Measurements from ENCODE around the gene TRMT2A. TPM values are rescaled to one million over a fixed set of nuclear protein-coding genes. Genes with fewer than 3 reads are reported as not detected.

The TRMT2A gene
- total RNA-seq, 3 donors from 2014 or later (not counting 1 experiment from before 2014, with no cell fraction given), result 86.4 to 104 (median 86.5) TPM

DNA sequence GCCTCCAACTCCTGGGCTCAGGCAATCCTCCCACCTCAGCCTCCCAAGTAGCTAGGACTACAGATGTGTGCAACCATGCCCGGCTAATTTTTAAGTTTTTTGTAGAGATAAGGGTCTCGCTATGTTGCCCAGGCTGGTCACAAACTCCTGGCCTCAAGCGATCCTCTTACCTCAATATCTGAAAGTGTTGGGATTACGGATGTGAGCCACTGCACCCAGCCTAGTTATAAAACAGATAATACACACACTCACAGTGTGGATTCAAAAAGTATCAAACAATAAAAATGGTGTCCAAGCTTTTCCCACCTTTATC is 34.2 kb upstream of the TRMT2A start:
- Histone ChIP-seq H3K27ac (ENCODE audit: low read length) (no peak overlapping the region), H3K36me3 (ENCODE audit: control insufficient read depth, insufficient read depth, low read length) (no peaks in the 10 kb centered on the region), H3K4me3 (ENCODE audit: low read length) (no peak overlapping the region), H3K9me3 (ENCODE audit: control insufficient read depth, insufficient read depth, low read length) (no peaks in the 10 kb centered on the region), H3K4me1 (ENCODE audit: control insufficient read depth, insufficient read depth, low read length) (peaks cover 14% of the 10 kb centered on the region), H3K27me3 (ENCODE audit: control insufficient read depth, insufficient read depth, low read length) (peaks cover 2% of the 10 kb centered on the region)
- no peaks in the 10 kb centered on the region for H3K4me1 Mint-ChIP-seq
- H3K27ac Mint-ChIP-seq, result no peak overlapping the region
- intact Hi-C loops (cut with micrococcal nuclease), result no loop called here
- H3K4me3 Mint-ChIP-seq, result no peak overlapping the region
- no peak for DNase-seq
- ATAC-seq, result no peak
- no peaks in the 10 kb centered on the region for H3K27me3 Mint-ChIP-seq (ENCODE audit: low read depth in 2 of 2)
- no peaks in the 10 kb centered on the region for H3K9me3 Mint-ChIP-seq
- no peaks in the 10 kb centered on the region for H3K36me3 Mint-ChIP-seq
- TF ChIP-seq, protein P1, sequence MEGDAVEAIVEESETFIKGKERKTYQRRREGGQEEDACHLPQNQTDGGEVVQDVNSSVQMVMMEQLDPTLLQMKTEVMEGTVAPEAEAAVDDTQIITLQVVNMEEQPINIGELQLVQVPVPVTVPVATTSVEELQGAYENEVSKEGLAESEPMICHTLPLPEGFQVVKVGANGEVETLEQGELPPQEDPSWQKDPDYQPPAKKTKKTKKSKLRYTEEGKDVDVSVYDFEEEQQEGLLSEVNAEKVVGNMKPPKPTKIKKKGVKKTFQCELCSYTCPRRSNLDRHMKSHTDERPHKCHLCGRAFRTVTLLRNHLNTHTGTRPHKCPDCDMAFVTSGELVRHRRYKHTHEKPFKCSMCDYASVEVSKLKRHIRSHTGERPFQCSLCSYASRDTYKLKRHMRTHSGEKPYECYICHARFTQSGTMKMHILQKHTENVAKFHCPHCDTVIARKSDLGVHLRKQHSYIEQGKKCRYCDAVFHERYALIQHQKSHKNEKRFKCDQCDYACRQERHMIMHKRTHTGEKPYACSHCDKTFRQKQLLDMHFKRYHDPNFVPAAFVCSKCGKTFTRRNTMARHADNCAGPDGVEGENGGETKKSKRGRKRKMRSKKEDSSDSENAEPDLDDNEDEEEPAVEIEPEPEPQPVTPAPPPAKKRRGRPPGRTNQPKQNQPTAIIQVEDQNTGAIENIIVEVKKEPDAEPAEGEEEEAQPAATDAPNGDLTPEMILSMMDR (IDR thresholded peaks at IDR 0.05), result no peak
- 92% methylated on average over 3 of the region's 4 CpGs for WGBS (ENCODE audit: insufficient coverage)

DNA sequence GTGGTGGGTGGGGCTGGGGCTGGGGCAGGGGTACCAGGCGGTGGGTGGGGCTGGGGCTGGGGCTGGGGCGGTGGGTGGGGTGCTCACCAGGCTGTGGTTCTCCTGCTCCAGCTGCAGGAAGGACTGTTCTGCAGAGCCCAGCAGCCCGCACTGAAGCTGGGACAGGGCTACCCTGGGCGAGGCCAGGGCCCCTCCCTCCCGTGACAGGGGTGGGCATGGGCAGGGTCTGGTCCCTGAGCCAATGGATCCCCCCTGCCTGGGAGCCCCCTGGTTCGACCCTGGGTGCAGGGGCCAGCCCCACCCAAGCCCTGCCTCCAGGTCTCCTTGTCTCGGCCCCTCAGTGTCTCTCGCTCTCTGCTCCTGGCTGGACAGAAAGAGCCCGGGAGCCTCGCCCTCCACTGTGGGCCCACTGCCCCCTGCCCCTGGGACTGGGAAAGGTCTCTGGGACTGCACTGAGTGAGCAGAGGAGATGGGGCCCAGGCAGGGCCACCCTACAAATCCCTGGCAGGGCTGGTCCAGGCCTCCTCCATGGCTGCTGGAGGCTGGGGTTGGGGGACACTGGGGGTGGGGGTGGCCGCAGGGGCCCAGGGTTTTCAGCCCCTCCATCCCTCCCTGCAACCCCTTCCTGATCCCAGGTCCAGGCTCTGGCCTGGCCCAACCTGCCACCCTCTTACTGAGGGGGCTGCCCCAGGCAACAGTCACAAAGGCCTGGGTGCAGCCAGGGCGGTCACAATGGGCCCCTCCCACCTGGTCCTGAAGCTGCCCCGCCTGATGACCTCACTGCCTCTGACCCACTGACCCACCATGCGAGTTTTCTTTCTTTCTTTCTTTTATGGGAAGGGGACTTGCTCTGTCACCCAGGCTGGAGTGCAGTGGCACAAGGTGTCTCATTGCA is 33.6 kb upstream of the TRMT2A start, which contains the start of gene CCDC188:
CCDC188 (minus strand) TSS at position 675 of the 895 bp plus-strand sequence; CDS start at position 606, 69 bp downstream.
- Mint-ChIP-seq H3K9me3 (no peaks in the 10 kb centered on the region), H3K4me1 (no peaks in the 10 kb centered on the region), H3K27me3 (ENCODE audit: low read depth in 2 of 2) (no peaks in the 10 kb centered on the region), H3K27ac (no peak within 1 kb of the TSS), H3K36me3 (no peaks in the 10 kb centered on the region), H3K4me3 (no peak within 1 kb of the TSS)
- Histone ChIP-seq H3K4me3 (ENCODE audit: low read length) (no peak within 1 kb of the TSS), H3K4me1 (ENCODE audit: control insufficient read depth, insufficient read depth, low read length) (peaks cover 12% of the 10 kb centered on the region), H3K27me3 (ENCODE audit: control insufficient read depth, insufficient read depth, low read length) (no peaks in the 10 kb centered on the region), H3K27ac (ENCODE audit: low read length) (no peak within 1 kb of the TSS), H3K36me3 (ENCODE audit: control insufficient read depth, insufficient read depth, low read length) (no peaks in the 10 kb centered on the region), H3K9me3 (ENCODE audit: control insufficient read depth, insufficient read depth, low read length) (no peaks in the 10 kb centered on the region)
- no peak for DNase-seq
- no peak for ATAC-seq
- intact Hi-C loops (cut with micrococcal nuclease), result no loop called here
- WGBS (ENCODE audit: insufficient coverage), result 78% methylated on average over 13 of the region's 14 CpGs
- TF ChIP-seq, protein P1 (IDR thresholded peaks at IDR 0.05), result no peak

DNA sequence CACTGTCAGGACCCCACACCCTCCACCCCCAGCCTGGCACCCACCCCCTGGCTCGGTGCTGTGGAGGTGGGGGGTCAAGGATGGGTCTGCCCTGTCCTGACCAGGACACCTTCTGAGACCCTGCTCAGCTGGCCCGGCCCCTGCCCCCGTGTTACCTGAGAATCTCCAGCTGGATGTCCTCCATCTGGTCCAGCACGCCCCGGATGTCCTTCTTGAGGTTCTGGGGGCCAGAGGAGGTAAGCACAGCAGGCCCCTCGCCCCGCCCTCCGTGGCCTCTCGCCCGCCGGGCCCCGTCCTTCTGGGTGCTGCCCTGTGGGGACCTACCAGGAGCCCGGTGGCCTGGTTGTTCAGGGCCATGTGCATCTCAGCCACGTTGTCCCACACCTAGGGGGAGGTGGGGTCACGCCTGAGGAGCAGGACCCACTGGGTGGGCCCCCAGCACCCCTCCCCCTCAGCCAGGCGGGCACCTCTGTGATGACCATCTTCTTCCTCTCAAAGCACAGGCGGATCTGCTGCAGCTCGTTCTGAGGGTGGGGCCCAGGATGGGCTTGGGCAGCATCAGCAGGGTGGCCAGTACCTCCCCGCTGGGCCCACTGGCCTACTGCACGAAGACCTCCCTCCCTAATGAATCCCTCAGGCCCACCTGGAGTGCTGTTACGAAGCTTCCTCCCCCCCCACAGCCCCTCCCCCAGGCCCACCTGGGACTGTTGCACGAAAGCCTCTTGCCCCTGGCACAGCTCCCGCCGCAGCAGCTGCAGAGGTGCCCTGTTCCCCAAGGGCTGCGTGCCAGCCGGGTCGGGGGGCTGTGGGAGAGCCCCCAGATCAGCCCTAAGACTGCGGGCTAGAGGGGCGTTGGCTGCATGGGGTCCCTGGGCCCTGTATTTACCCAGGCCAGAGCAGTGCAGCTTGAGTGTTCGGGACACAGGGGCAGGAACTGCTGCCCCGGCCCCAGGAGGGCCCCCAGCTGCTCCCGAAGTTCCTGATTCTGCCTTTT is 32.5 kb upstream of the TRMT2A start:
- H3K9me3 Mint-ChIP-seq, result no peaks in the 10 kb centered on the region
- H3K36me3 Mint-ChIP-seq, result no peaks in the 10 kb centered on the region
- no peak overlapping the region for H3K4me3 Mint-ChIP-seq
- Histone ChIP-seq H3K4me3 (ENCODE audit: low read length) (no peak overlapping the region), H3K27ac (ENCODE audit: low read length) (no peak overlapping the region), H3K36me3 (ENCODE audit: control insufficient read depth, insufficient read depth, low read length) (no peaks in the 10 kb centered on the region), H3K4me1 (ENCODE audit: control insufficient read depth, insufficient read depth, low read length) (peaks cover 1% of the 10 kb centered on the region), H3K27me3 (ENCODE audit: control insufficient read depth, insufficient read depth, low read length) (no peaks in the 10 kb centered on the region), H3K9me3 (ENCODE audit: control insufficient read depth, insufficient read depth, low read length) (no peaks in the 10 kb centered on the region)
- H3K27me3 Mint-ChIP-seq (ENCODE audit: low read depth in 2 of 2), result no peaks in the 10 kb centered on the region
- intact Hi-C loops (cut with micrococcal nuclease), result no loop called here
- no peaks in the 10 kb centered on the region for H3K4me1 Mint-ChIP-seq
- no peak overlapping the region for H3K27ac Mint-ChIP-seq
- 66% methylated on average over 31 of the region's 32 CpGs for WGBS (ENCODE audit: insufficient coverage)
- ATAC-seq, result no peak
- no peak for DNase-seq
- TF ChIP-seq, protein P1 (IDR thresholded peaks at IDR 0.05), result no peak

All from natural killer cell (primary cell).